Mucosa of rectum (tissue), 2 donors: ENCODE data around the gene DMTF1.

Experiments
- H3K27ac ChIP-seq, 2 donors: one replicate each; pipeline ENCODE4 v1.7.0; 2013; ENCODE audit warnings: inconsistent platforms in 2 of 2, low read depth in 2 of 2, low read length in 2 of 2
- H3K27me3 ChIP-seq, 2 donors: one replicate each; pipeline ENCODE4 v1.7.0; 2013; ENCODE audit warnings: low read length in 2 of 2; ENCODE audit not compliant: control insufficient read depth in 2 of 2, insufficient read depth in 2 of 2
- H3K36me3 ChIP-seq, 2 donors: one replicate each; pipeline ENCODE4 v1.7.0; 2013; ENCODE audit warnings: low read length in 2 of 2; ENCODE audit not compliant: control insufficient read depth in 2 of 2, insufficient read depth in 2 of 2
- H3K4me1 ChIP-seq, 2 donors: one replicate each; pipeline ENCODE4 v1.7.0; 2013; ENCODE audit warnings: low read length in 2 of 2, mild to moderate bottlenecking in 1 of 2; ENCODE audit not compliant: control insufficient read depth in 2 of 2, insufficient read depth in 2 of 2
- H3K4me3 ChIP-seq, 2 donors: one replicate each; pipeline ENCODE4 v1.7.0; 2013; ENCODE audit warnings: low read length in 2 of 2
- H3K9ac ChIP-seq, 2 donors: one replicate each; pipeline ENCODE4 v1.7.0; 2013; ENCODE audit warnings: low read length in 2 of 2, low read depth in 1 of 2, mild to moderate bottlenecking in 1 of 2
- H3K9me3 ChIP-seq, 2 donors: one replicate each; pipeline ENCODE4 v1.7.0; 2013; ENCODE audit warnings: low read length in 2 of 2; ENCODE audit not compliant: control insufficient read depth in 2 of 2
- donor health status: healthy.
- donor health status: Normal muscosa, but diverticular disease.

The DMTF1 gene

GRCh38 chr7:87119581-87119980 lies 32.7 kb upstream of the DMTF1 start:
- Histone ChIP-seq H3K36me3 (no peaks in the 10 kb centered on the region), H3K4me1 (no peaks in the 10 kb centered on the region), H3K9ac (no peak overlapping the region), H3K9me3 (no peaks in the 10 kb centered on the region), H3K27me3 (no peaks in the 10 kb centered on the region), H3K4me3 (no peak overlapping the region), H3K27ac (no peak overlapping the region)

GRCh38 chr7:87123105-87123504 lies 29.1 kb upstream of the DMTF1 start:
- Histone ChIP-seq H3K9me3 (no peaks in the 10 kb centered on the region), H3K27ac (no peak overlapping the region), H3K36me3 (no peaks in the 10 kb centered on the region), H3K4me1 (no peaks in the 10 kb centered on the region), H3K9ac (no peak overlapping the region), H3K27me3 (no peaks in the 10 kb centered on the region), H3K4me3 (no peak overlapping the region)

GRCh38 chr7:87127019-87127418 lies 25.2 kb upstream of the DMTF1 start:
- Histone ChIP-seq H3K9ac (no peak overlapping the region), H3K27ac (no peak overlapping the region), H3K9me3 (no peaks in the 10 kb centered on the region), H3K36me3 (no peaks in the 10 kb centered on the region), H3K4me3 (no peak overlapping the region), H3K27me3 (no peaks in the 10 kb centered on the region), H3K4me1 (no peaks in the 10 kb centered on the region)

GRCh38 chr7:87128861-87129267 lies 23.4 kb upstream of the DMTF1 start:
- no peak overlapping the region for H3K27ac ChIP-seq
- no peaks in the 10 kb centered on the region for H3K36me3 ChIP-seq
- H3K9ac ChIP-seq, result no peak overlapping the region
- H3K4me3 ChIP-seq, result no peak overlapping the region
- H3K27me3 ChIP-seq, result no peaks in the 10 kb centered on the region
- no peaks in the 10 kb centered on the region for H3K4me1 ChIP-seq
- H3K9me3 ChIP-seq, result no peaks in the 10 kb centered on the region

- Histone ChIP-seq H3K36me3 (no peaks in the 10 kb centered on the region), H3K9ac (no peak overlapping the region), H3K9me3 (no peaks in the 10 kb centered on the region), H3K4me3 (no peak overlapping the region), H3K27me3 (no peaks in the 10 kb centered on the region), H3K27ac (no peak overlapping the region), H3K4me1 (no peaks in the 10 kb centered on the region)
Measured at GRCh38 chr7:87129332-87129731, 22.9 kb upstream of the DMTF1 start.

GRCh38 chr7:87129848-87130247 lies 22.4 kb upstream of the DMTF1 start:
- Histone ChIP-seq H3K36me3 (no peaks in the 10 kb centered on the region), H3K4me3 (no peak overlapping the region), H3K9ac (no peak overlapping the region)

GRCh38 chr7:87131771-87132170 lies 20.5 kb upstream of the DMTF1 start:
- Histone ChIP-seq H3K27me3 (no peaks in the 10 kb centered on the region), H3K9ac (no peak overlapping the region), H3K36me3 (no peaks in the 10 kb centered on the region), H3K9me3 (no peaks in the 10 kb centered on the region), H3K27ac (no peak overlapping the region), H3K4me1 (no peaks in the 10 kb centered on the region), H3K4me3 (no peak overlapping the region)

More at GRCh38 chr7:87129848-87130247, 22.4 kb upstream of the DMTF1 start:
- H3K4me1 ChIP-seq, result no peaks in the 10 kb centered on the region
- H3K27me3 ChIP-seq, result no peaks in the 10 kb centered on the region
- no peak overlapping the region for H3K27ac ChIP-seq
- H3K9me3 ChIP-seq, result no peaks in the 10 kb centered on the region

- H3K27me3 ChIP-seq, result no peaks in the 10 kb centered on the region
- no peak overlapping the region for H3K4me3 ChIP-seq
- no peaks in the 10 kb centered on the region for H3K9me3 ChIP-seq
- no peak overlapping the region for H3K9ac ChIP-seq
- no peaks in the 10 kb centered on the region for H3K4me1 ChIP-seq
- H3K36me3 ChIP-seq, result no peaks in the 10 kb centered on the region
- H3K27ac ChIP-seq, result no peak overlapping the region
Measured at GRCh38 chr7:87137271-87137670, 15.0 kb upstream of the DMTF1 start.

- Histone ChIP-seq H3K9me3 (no peaks in the 10 kb centered on the region), H3K4me1 (no peaks in the 10 kb centered on the region), H3K27ac (no peak overlapping the region), H3K4me3 (no peak overlapping the region), H3K9ac (no peak overlapping the region), H3K36me3 (no peaks in the 10 kb centered on the region), H3K27me3 (no peaks in the 10 kb centered on the region)
Measured at GRCh38 chr7:87139514-87139913, 12.7 kb upstream of the DMTF1 start.

- Histone ChIP-seq H3K4me1 (no peaks in the 10 kb centered on the region), H3K36me3 (no peaks in the 10 kb centered on the region), H3K9ac (no peak overlapping the region), H3K27me3 (no peaks in the 10 kb centered on the region), H3K9me3 (no peaks in the 10 kb centered on the region), H3K27ac (no peak overlapping the region), H3K4me3 (no peak overlapping the region)
Measured at GRCh38 chr7:87140271-87140748, 11.9 kb upstream of the DMTF1 start.

- H3K9me3 ChIP-seq, result no peaks in the 10 kb centered on the region
- H3K4me3 ChIP-seq, result no peak overlapping the region
- H3K4me1 ChIP-seq, result no peaks in the 10 kb centered on the region
- H3K9ac ChIP-seq, result no peak overlapping the region
- no peaks in the 10 kb centered on the region for H3K27me3 ChIP-seq
- peak overlapping the region in 1 of 2 donors; percentile 12 for H3K27ac ChIP-seq
- H3K36me3 ChIP-seq, result no peaks in the 10 kb centered on the region
Measured at GRCh38 chr7:87144173-87144657, 8.0 kb upstream of the DMTF1 start.
